GM19023 (cell line): ENCODE results near the gene AADAT.
"Not testable (repeated sequence)": the region's sequence is repeated elsewhere in the genome, so short reads cannot be mapped to it uniquely, and the experiment has no call there.

Experiments
- ATAC-seq: cut with Tn5 transposase; IDR thresholded peaks from one replicate; pipeline ENCODE4 v1.9.1; 2021; ENCODE audit warnings: mild to moderate bottlenecking, moderate library complexity; ENCODE audit not compliant: unreplicated experiment

AADAT gene

GRCh38 chr4:170089668-170090351, at the start of gene AADAT:
TSS of gene AADAT (minus strand) at chr4:170089956. CDS start at chr4:170089690, 266 bp downstream.
- ATAC-seq, result no peak

GRCh38 chr4:170138580-170139194, 48.9 kb upstream of the AADAT start:
- ATAC-seq, result peak; percentile 94

- ATAC-seq, result no peak
Measured at GRCh38 chr4:170137927-170138326, 48.2 kb upstream of the AADAT start.

- ATAC-seq, result no peak
Measured at GRCh38 chr4:170137466-170137865, 47.7 kb upstream of the AADAT start.

GRCh38 chr4:170134821-170135220, 45.1 kb upstream of the AADAT start:
- ATAC-seq, result no peak

GRCh38 chr4:170128219-170128804, 38.6 kb upstream of the AADAT start:
- ATAC-seq, result no peak

- ATAC-seq, result no peak
Measured at GRCh38 chr4:170127758-170128157, 38.0 kb upstream of the AADAT start.

GRCh38 chr4:170124406-170124805, 34.6 kb upstream of the AADAT start:
- ATAC-seq, result no peak

- no peak for ATAC-seq
Measured at GRCh38 chr4:170122252-170122651, 32.5 kb upstream of the AADAT start.

GRCh38 chr4:170114636-170115035, 24.9 kb upstream of the AADAT start:
- no peak for ATAC-seq

GRCh38 chr4:170114183-170114582, 24.4 kb upstream of the AADAT start:
- not testable (repeated sequence) for ATAC-seq

- ATAC-seq, result no peak
Measured at GRCh38 chr4:170111546-170111945, 21.8 kb upstream of the AADAT start.

GRCh38 chr4:170111085-170111484, 21.3 kb upstream of the AADAT start:
- ATAC-seq, result no peak

GRCh38 chr4:170110285-170110672, 20.5 kb upstream of the AADAT start:
- no peak for ATAC-seq

- ATAC-seq, result no peak
Measured at GRCh38 chr4:170109586-170110284, 20.0 kb upstream of the AADAT start.

- no peak for ATAC-seq
Measured at GRCh38 chr4:170106900-170107299, 17.1 kb upstream of the AADAT start.

- ATAC-seq, result no peak
Measured at GRCh38 chr4:170102426-170102825, 12.7 kb upstream of the AADAT start.

- not testable (repeated sequence) for ATAC-seq
Measured at GRCh38 chr4:170098171-170098570, 8.4 kb upstream of the AADAT start.

- ATAC-seq, result no peak
Measured at GRCh38 chr4:170097681-170098080, 7.9 kb upstream of the AADAT start.

- ATAC-seq, result no peak
Measured at GRCh38 chr4:170093973-170094535, 4.3 kb upstream of the AADAT start.

- no peak for ATAC-seq
Measured at GRCh38 chr4:170091069-170091696, 1.4 kb upstream of the AADAT start.
